Measurements from ENCODE around the gene LEP.

- TF ChIP-seq POLR2A (IDR thresholded peaks at IDR 0.05) (no peak), CTCF (IDR thresholded peaks at IDR 0.05) (no peak), POLR2AphosphoS5 (IDR thresholded peaks at IDR 0.05) (no peak)
Measured at GRCh38 chr7:128254470-128254869, 13.4 kb downstream of the LEP start.
